T47D (cell line): ENCODE results near the gene PI4KA.
"Not testable (repeated sequence)": the region's sequence is repeated elsewhere in the genome, so short reads cannot be mapped to it uniquely, and the experiment has no call there.

Experiments
- DNase-seq, 2 experiments: peaks; one replicate each; pipeline versions ENCODE4 v3.0.0 to v3.0.0-alpha.2; 2011 to 2012; ENCODE audit warnings: low read depth in 1 of 2, low spot score in 1 of 2
- JUND ChIP-seq: IDR thresholded peaks from 2 replicates; pipeline ENCODE4 v1.6.1; 2012; ENCODE audit warnings: low read depth
- in situ Hi-C: cut with HindIII; loops from 2 replicates; pipeline ENCODE4 v1.10.0; 2016; ENCODE audit warnings: low sequenced_read_pairs, low pct_unique_long_range_greater_than_20kb

The PI4KA gene

GRCh38 chr22:20729194-20729593 lies 129.4 kb downstream of the PI4KA start:
- in situ Hi-C loops = no loop called here
- TF ChIP-seq JUND = no peak
- DNase-seq = no peak

GRCh38 chr22:20728523-20729190 lies 130.0 kb downstream of the PI4KA start:
- TF ChIP-seq JUND = no peak
- no peak for DNase-seq
- in situ Hi-C loops = no loop called here

DNA sequence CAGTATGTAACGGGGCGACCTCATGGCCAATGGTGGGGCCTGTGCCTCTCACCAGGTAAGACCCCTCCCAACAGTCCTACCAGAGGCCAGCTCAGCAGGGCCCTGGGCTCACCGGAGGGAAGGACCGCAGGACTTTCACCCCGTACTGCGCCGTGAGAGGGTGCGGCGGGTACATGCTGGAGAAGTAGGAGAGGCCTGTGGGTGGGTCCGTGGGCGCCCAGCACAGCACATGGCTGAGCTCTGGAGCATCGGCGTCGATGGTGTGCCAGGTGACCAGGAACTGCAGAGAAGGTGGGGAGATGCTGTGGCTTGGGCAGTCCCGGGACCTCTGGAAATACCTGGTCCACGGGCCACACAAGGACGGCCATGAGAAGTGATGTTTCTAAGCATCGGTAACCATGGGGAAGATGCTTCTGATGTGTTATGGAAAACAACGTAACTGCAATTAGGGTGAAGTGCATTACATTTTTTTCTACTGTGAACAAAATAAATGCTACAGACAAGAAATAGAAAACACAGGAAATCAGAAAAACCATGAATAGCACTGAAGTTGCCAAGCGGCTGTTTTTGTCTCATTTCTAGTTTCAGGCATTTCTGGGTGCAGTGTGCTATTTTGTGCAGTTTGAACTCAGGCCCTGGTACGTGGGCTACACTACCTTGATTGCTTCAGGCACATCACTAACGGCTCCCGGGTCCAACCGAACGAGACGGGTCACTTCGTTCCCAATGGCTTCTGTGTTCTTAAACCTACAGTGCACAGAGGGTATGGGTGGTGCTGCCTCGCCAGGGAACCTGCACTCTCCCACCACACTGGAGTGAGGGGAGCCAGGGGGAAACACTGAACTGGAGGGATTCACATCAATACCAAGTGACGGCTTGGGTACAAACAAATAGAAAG lies 131.2 kb downstream of the PI4KA start:
- no peak for DNase-seq
- TF ChIP-seq JUND = no peak
- in situ Hi-C loops = no loop called here

- no peak for TF ChIP-seq JUND
- in situ Hi-C loops = no loop called here
- no peak for DNase-seq
Observed at GRCh38 chr22:20725987-20726558, 132.5 kb downstream of the PI4KA start.

GRCh38 chr22:20724676-20725454 lies 133.7 kb downstream of the PI4KA start:
- in situ Hi-C loops = no loop called here
- no peak for TF ChIP-seq JUND
- no peak for DNase-seq

DNA sequence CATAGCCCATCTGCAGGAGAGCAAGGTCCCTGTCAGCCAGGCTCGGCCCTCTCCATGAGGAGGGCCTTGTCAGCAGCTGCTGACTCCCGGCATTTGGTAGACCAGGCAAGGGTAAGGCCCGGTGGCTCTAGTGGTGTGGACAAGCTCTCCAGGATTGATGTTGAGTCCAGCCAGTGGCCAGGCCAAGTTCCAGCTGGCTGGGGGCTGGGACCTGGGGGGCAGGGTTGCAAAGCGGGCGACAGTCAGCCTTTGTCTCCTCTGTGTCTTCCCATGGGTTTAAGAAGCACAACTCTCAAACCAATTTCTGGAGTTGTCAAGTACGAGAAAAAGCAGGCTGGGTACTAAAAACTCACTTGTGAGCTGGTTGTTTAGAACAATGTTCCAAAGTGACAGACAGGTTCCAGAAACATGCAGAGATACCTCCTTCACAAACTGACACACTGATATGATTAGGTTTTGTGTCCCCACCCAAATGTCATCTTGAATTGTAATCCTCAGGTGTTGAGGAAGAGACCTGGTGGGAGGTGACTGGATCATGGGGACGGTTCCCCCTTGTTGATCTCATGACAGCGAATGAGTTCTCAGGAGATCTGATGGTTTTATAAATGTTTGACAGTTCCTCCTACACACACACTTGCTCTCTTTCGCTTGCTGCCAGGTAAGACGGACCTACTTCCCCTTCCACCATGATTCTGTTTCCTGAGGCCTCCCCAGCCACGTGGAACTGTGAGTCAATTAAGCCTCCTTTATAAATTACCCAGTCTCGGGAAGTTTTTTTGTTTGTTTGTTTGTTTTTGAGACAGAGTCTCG lies 137.0 kb downstream of the PI4KA start:
- no peak for TF ChIP-seq JUND
- in situ Hi-C loops = no loop called here
- no peak for DNase-seq

GRCh38 chr22:20720692-20721408 lies 137.8 kb downstream of the PI4KA start:
- in situ Hi-C loops = no loop called here
- TF ChIP-seq JUND = no peak
- DNase-seq = no peak

DNA sequence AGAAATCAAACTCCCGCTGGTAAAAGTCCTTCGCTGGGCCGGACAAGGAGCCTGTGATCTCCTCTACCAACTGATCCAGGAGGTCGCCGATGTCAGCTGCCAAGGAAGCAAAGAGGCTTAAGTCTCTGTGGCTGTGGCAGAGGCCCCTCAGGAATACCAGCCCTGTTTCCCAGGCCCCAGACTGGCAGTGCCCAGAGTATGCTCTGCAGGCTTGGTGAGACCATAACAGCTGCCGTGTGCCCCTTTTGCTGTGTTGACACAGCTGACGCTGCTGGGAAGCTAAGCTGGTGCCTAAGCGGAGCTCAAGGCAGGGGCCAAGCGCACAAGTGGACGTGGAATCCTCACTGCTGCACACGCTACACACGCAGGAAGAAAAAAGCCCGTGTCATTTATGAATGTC lies 139.9 kb downstream of the PI4KA start:
- in situ Hi-C loops, DNase-seq: not testable (repeated sequence)

- in situ Hi-C loops, DNase-seq: not testable (repeated sequence)
Observed at GRCh38 chr22:20717981-20718380, 140.6 kb downstream of the PI4KA start.

- in situ Hi-C loops, DNase-seq: not testable (repeated sequence)
Observed at GRCh38 chr22:20717213-20717866, 141.3 kb downstream of the PI4KA start.

DNA sequence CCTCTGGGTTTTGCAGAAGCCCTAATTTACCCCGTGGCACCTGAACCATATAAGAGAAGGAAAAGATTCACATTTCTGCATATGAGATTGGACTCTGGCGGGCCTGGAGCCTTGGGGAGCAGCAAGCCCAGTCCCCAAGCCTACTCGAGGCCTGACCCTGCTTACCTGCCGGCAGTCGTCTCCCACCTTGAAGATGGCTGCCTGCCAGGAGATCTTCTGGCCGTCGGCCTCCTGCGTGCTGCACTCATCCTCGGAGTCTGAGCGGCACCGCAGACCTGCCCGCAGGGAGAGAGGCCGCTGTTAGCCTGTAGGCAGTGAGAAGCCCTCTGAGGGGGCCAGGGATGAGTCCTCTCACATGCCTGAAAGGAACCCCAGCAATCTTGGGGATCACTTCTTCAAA lies 145.5 kb downstream of the PI4KA start:
- DNase-seq, in situ Hi-C loops: not testable (repeated sequence)

- DNase-seq, in situ Hi-C loops: not testable (repeated sequence)
Observed at GRCh38 chr22:20709966-20710365, 148.6 kb downstream of the PI4KA start.

DNA sequence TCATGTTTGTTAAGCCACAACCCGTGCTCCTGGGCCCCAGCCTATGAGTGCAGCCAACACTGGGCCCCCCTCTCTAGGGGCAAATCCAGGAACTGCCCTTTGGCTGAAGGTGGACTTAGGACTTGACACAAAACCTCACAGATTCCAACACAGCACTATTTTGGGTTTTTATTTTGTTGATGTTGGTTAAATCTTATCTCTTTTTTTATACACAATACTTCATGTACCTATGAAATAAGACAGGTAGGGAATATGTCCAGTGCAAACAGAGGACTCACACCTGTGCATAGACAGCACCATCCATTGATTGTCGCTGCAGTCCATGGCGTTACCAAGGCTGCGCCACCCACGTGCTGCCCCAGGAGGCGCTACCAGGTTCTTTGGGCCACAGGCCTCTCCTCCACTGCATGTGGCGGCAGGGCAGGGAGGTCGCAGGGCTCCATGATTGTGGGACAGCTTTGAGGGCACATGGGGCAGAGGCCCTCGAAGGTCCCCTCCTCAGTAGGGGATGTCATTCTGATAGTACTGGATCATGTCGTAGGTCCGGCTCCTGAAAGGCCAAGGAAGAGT lies 151.0 kb downstream of the PI4KA start:
- in situ Hi-C loops, DNase-seq: not testable (repeated sequence)

DNA sequence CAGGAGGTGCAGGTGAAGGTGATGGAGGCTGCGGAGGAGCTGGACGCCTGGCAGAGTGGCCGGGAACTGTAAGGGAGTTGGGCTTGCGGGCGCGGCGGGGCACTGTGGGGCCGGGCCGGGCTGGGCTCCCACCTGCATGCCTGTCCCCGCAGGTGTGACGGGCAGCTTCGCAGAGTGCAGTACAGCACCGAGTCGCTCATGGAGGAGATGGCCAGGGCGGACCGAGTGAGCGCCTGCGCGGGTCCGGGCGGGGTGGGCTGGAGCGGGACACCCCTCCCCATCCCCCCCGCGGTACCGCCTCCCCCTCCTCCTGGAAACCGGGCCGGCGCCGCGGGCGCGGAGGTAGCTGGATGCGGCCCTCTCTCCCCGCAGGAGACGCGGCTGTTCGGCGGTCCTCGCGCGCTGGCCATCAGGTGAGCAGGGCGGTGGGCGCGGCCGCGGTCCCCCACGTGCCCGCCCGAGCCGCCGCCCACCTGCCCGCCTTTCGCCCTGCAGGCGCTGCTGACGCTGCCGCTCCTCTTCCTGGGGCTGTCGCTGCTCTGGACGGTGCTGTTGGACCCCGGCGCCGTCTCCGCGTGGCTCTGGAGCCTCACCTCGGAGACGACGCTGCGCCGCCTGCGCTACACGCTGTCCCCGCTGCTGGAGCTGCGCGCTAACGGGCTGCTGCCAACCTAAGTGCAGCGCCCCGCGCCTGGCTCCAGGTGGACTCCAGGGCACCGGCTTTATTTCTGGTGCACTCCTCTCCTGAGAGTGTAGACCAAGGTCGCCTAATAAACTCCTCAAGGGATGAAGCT lies 154.6 kb downstream of the PI4KA start:
- in situ Hi-C loops = not testable (repeated sequence)
- DNase-seq = peak in 1 of 2 experiments; percentile 37
